Islet precursor cell (in vitro differentiated cells): Measurements from ENCODE around the gene TOMM5.

Source experiments
- DNase-seq: peaks from one replicate; pipeline ENCODE4 v3.0.0-alpha.2; 2018

Gene TOMM5

DNA sequence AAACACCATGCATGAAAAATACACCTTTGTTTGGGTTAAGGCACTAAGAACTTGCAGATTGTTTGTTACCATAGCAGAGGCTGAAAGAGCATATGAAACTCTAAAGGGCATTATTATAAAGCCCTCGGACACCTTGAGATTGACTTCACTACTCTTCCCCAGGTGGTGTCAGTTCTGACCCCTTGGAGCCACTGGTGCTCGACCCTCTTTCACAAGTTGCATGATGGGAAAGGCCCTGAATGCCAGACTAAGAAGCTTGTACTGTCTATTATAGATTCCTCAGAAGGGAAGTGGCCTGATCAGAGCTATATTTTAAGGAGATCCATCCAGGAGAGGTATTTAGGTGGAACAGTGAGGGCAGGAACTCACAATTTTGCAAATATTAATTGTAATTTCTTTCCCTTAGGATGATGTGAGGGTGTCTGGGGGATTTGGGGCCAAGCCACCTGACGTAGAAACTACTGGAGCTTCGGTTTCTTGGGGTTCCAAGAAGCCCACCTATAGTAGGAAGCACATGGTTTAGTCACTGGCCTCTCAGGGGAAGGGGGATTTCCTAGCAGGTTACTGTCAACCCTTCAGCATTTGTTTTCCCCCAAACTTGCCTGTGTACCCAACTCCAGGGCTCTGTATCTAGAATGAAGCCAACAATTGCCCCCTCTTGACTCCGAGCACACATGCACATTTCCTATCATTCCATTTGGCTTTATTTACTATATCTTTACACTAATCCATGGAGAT lies 32.4 kb downstream of the TOMM5 start:
- no peak for DNase-seq

DNA sequence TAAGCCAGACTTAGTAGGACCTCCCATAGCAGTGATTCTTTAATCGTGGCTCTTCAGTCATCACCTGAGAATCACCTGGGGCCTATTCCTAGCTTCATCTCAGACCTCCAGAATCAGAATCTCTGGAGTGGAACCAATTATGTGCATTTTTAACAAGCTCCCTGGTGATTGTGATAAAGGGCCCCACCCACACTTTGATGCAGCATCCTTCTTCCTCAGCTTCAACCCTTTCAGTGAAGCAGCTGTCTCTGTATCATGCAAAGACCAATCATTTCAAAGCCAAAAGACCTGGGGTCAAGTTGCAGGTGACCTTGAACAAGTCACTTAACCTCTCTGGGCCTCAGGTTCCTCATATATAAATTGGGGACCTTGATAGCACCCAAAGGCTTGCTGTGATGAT lies 33.3 kb downstream of the TOMM5 start:
- DNase-seq, result no peak

DNA sequence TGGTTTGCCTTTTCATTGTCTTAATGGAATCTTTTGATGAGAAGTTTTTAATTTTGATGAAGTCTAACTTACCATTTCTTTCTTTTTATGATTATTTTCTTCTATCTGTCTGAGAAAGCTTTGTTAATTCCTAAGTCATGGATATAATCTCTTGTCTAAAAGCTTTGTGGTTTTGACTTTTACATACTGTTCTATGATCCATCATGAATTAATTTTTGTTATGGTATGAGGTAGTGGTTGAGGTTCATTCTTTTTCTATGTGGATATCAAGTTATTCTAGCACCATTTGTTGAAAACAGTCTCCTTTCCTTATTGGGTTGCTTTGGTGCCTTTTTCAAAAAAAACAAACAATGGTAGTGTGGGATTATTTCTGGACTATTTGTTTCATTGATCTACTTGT lies 36.6 kb downstream of the TOMM5 start:
- DNase-seq, result no peak

DNA sequence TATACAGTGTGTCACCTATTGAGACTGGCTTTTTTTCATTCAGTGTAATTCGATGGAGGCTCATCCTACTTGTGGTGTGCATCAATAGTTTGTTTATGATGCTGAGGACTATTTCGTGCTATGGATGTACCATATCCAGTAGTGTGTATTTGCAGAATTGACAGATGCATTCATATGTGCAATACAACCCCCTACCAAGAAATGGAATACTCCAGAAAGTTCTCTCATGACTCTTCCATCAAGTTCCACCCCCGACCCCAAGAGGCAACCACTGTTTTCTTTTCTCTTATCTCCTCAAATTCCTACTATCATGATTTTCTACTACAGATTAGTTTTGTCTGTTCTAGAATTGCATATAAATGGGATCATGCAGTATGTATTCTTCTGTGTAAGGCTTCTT lies 38.1 kb downstream of the TOMM5 start:
- DNase-seq, result no peak

DNA sequence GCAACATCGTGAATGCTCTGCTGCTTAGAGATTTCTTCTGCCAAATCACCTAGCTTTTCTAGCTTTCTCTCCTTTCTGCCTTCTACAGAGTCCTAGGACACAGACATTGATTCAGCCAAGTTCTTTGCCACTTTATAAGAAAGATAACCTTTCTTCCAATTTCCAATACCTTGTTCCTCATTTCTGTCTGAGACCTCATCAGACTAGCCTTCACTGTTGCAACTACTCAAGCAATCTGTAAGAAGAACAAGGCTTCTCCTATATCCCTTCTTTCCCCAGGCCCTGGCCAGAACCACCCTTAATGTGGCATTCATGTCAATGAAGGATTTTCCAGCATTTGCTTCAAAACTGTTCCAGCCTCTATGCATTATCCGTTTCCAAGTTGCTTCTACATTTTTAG lies 40.5 kb downstream of the TOMM5 start:
- no peak for DNase-seq

DNA sequence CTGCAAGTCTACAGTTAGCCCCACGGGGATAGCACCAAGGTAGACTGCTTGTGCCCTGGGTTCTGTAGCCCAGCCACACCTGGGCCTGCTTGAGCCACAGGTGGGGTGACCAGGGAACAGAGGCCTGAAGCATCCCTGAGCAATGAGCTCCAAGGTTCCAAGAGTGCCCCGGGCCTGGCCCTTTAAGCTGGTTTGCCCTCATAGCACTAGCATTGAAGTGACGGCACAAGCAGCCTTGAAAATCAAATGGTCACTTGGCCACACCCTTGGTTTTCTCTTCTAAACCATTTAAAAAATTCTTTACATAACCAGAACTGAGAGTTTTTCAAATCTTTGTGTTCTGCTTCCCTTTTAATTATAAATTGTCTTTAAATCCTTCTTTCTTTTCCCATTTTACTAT lies 40.9 kb downstream of the TOMM5 start:
- DNase-seq, result no peak

DNA sequence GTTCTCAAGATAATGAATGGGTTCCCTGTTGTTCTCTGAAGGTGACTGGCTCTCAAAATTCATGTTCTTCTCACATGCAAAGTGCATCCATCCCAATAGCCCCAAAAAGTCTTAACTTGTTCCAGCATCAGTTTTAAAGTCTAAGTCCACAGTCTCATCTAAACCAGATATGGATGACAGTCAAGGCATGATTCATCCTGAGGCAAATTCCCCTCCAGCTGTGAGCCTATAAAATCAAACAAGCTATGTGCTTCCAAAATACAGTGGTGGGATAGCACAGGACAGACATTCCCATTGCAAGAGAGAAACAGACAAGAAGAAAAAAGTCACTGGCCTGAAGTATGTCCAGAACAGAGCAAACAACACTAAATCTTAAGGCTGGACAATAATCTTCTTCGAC lies 41.6 kb downstream of the TOMM5 start:
- no peak for DNase-seq

DNA sequence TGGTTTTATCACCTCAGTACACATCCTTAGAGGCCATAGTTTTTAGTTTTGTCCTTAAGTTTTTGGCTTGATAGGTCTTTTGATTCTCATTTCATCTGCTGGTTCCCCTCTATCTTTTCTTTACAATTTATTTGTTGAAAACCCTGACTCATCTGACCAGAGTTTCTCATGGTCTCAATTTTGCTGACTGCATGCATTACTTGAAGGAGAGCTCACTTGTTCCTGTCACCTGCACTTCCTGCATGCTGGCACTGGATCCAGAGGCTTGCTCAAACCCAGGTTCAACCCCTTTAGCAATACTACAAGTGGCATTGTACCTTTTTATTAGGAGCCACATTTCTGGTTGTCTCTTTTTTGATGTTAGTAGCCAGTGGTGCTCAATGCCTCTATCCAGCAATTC lies 42.9 kb downstream of the TOMM5 start:
- no peak for DNase-seq

DNA sequence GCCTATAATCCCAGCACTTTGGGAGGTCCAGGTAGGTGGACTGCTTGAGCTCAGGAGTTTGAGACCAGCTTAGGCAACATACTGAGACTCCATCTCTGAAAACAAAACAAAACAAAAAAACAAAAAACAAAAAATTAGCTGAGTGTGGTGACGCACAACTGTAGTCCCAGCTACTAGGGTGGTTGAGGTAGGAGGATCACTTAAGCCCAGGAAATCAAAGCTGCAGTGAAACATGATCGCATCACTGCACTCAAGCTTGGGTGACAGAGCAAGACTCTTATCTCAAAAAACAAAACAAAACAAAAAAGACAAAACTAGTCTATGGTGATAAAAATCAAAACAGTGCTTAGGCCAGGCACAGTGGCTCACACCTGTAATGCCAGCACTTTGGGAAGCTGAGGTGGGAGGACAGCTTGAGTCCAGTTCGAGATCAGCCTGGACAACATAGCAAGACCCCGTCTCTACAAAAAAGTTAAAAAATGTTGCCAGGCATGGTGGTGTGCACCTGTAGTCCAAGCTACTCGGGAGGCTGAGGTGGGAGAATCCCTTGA lies 45.0 kb downstream of the TOMM5 start:
- no peak for DNase-seq

DNA sequence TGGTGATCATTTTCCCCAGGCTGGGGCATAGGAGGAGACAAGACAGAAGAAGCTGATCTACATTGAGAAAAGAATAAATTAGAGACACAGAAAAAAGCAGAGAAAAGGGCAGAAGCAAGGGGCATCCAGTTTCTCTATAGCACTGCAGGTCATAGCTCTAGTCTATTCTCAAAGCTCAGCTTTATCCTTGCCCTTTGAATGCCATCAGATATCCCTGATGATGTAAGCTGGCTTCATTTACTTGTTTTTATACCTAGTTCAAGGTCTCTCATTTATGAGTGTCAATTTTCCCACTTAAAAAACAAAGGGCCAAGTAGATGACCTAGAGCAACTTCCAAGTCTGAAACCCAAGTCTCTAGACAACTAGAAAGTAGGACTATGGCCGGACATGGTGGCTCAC lies 48.9 kb downstream of the TOMM5 start:
- DNase-seq, result no peak

DNA sequence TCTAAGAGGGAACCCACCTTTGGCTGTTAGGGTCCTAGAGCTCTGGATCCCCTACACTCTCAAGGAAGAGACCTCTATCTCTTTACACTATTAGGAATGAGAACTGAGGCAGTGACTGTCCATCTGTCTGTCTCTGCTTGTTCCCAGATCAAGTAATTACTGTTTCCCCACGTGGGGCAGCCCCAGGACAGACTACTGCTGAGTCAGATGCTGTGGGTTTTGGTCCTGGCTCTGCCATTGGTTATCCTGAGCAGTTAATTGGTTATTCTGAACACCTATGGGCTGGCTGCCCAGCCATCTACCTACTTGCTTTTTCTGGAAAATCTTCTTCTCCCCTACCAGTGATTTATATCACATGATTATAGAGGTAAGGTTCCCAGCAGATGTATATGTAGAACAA lies 49.5 kb downstream of the TOMM5 start:
- DNase-seq, result no peak

DNA sequence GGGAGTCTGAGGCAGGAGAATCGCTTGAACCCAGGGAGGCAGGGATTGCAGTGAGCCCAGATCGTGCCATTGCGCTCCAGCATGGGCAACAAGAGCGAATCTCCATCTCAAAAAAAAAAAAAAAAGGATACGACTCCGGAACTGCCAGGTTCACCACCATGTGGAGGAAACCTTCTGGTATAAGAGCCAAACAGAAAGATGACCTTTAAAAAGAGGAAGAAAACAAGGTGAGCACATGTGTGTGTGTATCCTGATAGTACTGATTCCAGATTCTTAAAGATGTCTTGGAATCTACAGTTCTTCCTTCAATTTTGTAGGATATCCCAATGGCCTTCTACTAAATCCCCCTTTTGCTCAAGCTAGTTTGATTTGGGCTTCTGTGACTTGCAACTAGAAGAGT lies 49.9 kb downstream of the TOMM5 start:
- DNase-seq, result no peak

DNA sequence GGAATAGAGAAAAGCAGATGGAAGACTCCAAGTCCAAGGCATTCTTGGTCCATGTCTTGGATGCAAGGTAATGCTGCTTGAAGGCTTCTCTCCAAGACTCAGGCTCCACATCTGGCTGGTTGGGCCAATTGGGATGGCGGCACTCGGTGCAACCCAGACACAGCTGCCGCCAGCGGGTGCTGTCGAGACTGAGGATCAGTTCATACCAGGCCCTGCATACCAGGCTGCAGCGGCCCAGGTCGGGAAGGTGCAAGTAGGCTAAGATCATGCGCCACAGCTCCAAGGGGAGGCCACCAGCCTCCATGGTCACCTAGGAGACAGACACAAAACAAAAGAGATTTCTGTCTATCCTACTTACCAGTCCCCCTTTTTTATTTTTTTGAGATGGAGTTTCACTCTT lies 50.9 kb downstream of the TOMM5 start:
- DNase-seq, result no peak

DNA sequence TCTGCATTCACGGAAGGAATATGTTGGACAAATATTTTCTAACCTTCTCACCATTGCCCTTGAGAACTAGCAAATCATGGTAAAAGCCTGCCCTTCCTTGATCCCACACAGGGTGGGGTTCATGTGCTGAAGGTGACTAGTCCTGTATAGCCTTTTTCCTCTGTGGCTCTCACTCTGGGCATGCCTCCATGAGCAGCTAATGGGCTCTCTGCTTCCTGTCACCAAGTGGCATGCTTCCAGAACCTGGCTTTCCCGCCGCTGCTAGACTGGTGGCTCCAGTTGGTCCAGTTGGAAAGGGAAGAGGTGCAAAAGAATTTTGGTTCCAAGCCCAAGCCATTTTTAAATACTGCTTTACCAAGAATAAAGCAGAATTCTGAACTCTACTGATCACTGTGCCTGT lies 51.8 kb downstream of the TOMM5 start:
- DNase-seq, result no peak

DNA sequence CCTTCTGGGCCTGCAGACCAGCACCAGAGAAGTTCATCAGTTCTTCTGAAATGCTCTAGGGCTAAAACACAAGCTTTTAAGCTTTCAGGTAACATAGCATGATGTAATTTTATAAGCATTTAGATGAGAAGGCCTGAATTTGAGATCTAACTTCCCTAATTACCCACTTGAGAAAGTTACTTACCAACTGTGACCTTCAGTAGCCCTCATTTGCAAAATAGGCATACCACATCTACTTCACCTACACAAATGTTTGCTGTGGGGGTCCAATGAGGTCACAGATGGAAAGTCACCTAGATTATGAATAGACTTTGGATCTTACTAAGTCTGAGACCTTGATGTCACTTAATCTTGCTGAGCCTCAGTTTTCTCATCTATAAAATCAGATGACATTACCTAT lies 52.8 kb downstream of the TOMM5 start:
- no peak for DNase-seq
